GM12892 (cell line): Measurements from ENCODE around the gene C17orf114.

Source experiments
- POLR2A ChIP-seq: IDR thresholded peaks from 2 replicates; pipeline ENCODE4 v1.6.1; 2011; ENCODE audit warnings: low read depth, low read length, control low read depth
- POLR2AphosphoS5 ChIP-seq: IDR thresholded peaks from 2 replicates; pipeline ENCODE4 v1.6.1; 2011; ENCODE audit warnings: low read depth, low read length, control low read depth

DNA sequence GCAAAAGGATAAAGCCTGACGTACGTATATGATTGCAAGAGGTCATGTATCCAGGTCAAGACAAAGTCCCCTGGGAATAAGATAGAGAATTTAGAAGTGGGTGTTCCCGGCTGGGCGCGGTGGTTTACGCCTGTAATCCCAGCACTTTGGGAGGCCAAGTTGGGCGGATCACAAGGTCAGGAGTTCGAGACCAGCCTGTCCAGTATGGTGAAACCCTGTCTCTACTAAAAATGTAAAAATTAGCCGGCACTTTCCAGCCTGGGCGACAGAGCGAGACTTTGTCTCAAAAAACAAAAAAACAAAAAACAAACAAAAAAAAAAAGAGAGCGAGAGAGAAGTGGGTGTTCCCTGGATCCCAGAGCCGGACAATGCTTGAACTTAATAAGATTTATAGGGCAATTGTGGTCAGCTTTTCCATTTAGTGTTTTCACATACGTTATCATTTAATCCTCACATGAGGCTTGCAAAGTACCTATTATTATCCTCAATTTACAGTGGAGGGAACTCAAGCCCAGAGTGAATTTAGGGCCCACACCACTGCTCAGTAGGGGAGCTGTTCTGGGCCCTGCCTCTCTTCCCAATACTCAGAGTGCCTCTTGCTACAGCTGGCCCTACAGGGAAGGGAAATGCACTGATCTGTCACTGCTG lies 13.8 kb downstream of the C17orf114 start:
- TF ChIP-seq POLR2A = no peak
- TF ChIP-seq POLR2AphosphoS5 = no peak
